SK-N-MC (cell line): ENCODE data around the gene INAFM1.

Experiments used
- EZH2 ChIP-seq: fragments of 200-600 bp; sonication (generic); IDR thresholded peaks from one replicate; pipeline ENCODE4 v1.6.1; 2017; ENCODE audit warnings: antibody characterized with exemption
- POLR2AphosphoS5 ChIP-seq: IDR thresholded peaks from 2 replicates; pipeline ENCODE4 v1.6.1; 2012; ENCODE audit warnings: mild to moderate bottlenecking, low read depth, low read length, borderline replicate concordance

GRCh38 chr19:47324502-47324901 lies 49.8 kb downstream of the INAFM1 start:
- no peak for TF ChIP-seq EZH2
- no peak for TF ChIP-seq POLR2AphosphoS5
